Left hindlimb (tissue), 1 donor: ENCODE measurements around the gene SLC25A28.
A peak's percentile ranks its signal among the peaks of the same experiment; 100 is the strongest.
"Not testable (repeated sequence)": the region's sequence is repeated elsewhere in the genome, so short reads cannot be mapped to it uniquely, and the experiment has no call there.

ENCODE experiments used
- DNase-seq: peaks from one replicate; pipeline ENCODE4 v3.0.0-alpha.2; 2018

The SLC25A28 gene

GRCh38 chr10:99625124-99625523, 4.9 kb upstream of the SLC25A28 start:
- not testable (repeated sequence) for DNase-seq

GRCh38 chr10:99623919-99624318, 3.7 kb upstream of the SLC25A28 start:
- DNase-seq = no peak

- DNase-seq = no peak
Measured at GRCh38 chr10:99621454-99622251, 1.4 kb upstream of the SLC25A28 start.

DNA sequence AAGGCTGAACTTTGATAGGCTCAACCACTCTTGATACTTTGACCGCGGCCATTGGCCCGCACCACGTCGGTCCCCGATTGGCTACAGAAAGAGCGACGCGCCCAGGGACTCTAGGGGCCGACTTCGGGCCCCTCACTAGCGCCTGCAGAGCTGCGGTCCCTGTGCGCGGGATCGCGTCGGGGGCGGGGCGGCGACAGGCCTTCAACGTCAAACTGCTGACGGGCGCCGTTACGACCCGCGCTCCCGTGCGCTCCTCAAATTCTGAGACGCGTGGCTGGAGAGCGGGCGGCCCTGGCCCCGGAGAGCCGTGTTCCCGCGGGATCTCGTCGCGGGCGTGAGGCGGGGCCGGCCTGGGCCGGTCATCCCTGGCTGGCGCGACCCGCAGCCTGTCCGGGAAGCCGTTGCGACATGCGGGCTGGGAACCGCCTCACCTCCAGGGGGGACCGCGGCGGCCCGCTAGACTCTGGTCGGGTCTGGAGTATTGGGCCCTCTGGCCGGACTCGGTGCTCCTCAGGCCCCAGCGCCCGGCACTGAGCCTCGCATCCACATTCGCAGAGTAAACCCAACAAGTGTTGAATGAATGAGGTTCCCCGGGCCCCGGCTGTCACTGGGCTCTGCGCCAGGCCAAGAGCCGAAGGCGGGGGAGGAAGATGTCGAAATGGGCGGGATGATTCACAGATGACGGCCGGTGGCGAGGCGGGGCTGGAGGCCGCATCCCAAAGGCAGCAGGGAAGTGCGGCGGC, 643 bp upstream of the SLC25A28 start:
- DNase-seq = peak; percentile 95

DNA sequence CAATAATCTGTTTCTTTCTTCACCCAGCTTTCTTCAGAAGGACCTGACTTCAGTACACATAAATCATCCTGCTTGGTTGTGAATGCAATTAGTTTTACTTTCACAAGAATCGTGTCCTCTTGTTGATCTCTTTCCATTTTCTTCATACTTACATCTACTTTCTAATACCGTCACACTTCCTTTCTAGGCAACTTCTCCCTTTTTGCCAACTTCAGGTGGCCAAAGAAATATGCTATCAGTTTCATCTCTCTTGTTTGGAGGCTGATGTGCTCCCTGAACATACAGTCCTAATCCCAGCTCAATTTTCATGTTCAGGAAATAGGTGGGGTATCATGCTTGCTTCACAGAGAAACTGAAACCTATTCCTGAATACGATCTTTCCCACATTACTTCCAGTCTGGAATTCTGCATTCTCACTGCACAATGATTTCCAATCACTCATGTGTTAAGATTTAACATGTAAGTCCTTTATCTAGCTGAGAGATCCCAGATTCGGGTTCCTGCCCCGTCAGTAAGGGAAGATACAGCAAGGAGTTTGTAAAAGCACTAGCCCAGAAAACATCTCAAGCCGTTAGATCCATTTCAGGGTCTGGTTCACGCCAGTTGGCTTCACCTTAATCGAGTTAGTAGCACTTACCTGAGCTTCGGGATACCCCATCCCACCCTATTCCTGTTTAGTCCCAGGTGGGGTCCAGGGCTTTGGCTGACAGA, 994 bp downstream of the SLC25A28 start:
- DNase-seq = no peak

- no peak for DNase-seq
Measured at GRCh38 chr10:99617696-99618095, 2.5 kb downstream of the SLC25A28 start.

- no peak for DNase-seq
Measured at GRCh38 chr10:99615426-99615825, 4.8 kb downstream of the SLC25A28 start.

DNA sequence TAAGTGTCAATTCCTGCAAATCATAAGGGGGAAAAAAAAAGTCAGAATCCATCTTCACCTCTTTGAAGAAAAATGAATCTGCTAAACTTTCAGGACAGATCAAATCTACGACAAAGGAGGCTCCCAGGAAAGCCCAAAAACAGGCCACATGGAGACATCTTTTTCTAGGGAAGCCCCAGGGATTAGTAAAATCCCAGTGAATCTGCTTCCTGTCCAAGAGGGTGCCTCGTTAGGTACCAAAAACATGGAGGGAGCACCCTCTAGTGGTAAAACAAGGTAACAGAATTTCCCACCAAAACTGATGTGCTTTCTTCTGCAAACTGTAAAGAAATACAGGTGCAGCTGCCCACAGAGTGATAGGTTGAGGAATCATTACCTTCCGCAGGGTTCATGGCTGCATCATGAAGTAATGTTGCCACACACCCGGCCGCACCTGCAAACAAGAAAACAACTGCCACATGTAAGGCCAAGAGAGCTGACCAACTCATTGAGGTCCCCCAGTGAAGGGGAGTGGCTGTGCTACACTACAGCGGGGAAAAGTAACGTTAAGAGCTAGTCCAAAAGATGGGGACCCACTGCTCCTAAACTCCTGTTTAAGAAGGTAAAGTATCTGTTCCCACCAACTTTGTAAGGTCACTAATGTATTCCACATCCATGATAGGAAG, 7.9 kb downstream of the SLC25A28 start:
- no peak for DNase-seq

GRCh38 chr10:99611326-99611725, 8.9 kb downstream of the SLC25A28 start:
- DNase-seq = no peak

DNA sequence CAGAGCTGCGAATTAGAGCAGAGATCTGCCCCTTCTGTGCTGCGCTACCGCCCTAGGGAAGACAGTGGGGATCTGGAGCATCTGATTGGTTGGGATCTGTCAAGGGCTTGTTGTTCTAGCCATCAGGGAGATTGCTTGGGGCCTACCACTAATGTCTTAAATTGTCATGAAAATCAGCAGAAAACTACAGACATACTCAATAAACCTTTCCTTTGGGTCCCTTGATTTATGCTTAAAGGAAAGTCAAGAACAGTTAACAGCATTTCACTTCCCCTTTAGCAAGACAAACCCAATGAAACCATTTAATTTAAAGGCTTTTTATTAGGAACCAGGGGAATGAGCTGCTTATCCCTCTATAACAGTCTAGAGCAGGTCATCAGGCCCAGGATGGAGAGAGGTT, 10.0 kb downstream of the SLC25A28 start:
- DNase-seq = no peak

- no peak for DNase-seq
Measured at GRCh38 chr10:99609186-99609585, 11.1 kb downstream of the SLC25A28 start.

DNA sequence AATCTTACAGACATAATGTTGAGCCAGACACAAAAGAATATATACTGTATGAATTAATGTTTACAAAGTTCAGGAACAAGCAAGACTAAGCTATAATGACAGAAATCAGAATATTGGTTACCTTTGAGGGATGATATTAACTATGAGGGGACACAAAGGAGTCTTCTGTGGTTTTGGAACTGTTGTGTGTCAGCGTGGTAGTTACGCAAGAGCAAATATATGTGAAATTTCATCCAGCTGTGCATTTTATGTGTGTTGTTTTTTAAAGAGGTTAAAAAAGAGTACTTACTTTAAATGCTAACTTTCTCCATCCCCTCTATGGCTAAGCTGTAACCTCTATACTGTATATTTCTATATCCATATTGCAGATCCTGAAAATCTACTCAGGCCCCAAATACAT, 14.9 kb downstream of the SLC25A28 start:
- no peak for DNase-seq

DNA sequence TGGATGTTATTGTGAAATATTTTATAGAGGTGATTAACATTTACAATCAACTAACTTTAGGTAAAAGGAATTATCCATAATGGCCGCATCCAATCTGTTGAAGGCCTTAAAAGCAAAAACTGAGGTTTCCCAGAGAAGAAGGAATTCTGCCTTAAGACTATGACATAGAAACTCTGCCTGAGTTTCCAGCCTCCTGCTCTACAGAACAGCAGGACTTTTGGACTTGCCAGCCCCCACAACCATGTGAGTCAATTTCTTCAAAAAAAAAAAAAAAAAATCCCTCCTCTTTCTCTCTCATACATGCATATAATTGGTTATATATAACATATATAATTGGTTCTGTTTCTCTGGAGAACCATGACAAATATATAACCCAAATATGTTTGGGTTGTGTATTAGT, 15.4 kb downstream of the SLC25A28 start:
- no peak for DNase-seq

DNA sequence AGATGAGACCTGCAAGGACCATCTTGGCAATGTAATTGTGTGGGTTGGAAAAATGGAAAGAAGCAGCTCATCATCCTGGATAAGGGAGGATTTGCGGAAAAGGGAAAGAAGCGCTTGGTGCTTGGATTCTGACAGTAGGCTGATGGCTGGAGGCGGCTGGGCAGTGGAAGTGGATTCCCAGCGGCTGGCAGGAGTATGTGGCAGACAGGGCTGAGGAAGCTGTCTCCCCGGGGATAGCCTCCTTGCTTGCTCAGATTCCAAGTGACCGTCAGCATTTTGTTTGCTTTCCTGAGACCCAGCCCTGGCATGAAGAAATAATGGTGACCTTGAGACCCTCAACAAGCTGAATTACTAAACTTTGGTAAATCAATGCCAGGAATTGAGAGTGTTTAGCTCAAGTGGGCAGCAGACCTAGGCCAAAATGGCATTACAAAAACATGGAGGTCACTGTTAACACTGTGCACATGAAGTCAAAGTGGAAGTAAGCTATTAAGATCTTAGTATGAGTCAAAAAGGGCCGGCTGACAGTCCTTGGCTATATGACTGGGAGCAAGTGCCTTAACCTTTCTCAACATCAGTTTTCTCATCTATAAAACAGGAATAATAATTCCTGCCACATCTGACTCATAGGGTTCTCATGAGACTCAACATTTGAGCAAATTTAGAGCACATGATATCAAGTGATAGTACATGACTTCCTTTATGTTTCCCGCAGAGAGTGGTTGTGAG, 21.3 kb downstream of the SLC25A28 start:
- DNase-seq = no peak

DNA sequence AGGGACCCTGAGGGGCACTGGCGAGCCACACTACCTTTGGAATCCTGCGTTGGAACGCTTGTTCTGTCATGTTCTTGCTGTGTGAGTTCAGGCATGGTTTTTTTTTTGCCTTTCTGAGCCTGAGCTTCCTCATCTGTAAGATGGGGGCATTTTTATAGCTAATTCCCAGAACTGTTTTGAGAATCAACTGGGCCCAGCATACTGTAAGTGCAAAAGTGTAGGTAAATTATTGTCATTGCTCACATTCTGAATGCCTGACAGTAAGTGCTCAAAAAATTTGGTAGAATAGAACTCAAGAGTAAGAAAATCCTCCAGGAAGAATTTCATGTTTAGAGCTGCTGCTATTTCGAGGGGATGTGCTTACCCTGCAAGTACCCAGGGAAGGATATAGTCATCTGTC, 22.2 kb downstream of the SLC25A28 start:
- no peak for DNase-seq

DNA sequence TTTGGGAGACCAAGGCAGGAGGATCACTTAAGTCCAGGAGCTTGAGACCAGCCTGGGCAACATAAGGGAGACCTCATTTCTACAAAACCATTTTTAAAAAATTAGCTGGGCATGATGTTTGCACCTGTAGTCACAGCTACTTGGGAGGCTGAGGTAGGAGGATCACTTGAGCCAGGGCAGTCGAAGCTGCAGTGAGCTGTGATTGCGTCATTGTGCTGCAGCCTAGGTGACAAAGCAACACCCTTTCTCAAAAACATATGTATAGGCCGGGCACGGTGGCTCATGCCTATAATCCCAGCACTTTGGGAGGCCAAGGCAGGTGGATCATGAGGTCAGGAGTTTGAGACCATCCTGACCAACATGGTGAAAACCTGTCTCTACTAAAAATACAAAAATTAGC, 23.5 kb downstream of the SLC25A28 start:
- DNase-seq = not testable (repeated sequence)

DNA sequence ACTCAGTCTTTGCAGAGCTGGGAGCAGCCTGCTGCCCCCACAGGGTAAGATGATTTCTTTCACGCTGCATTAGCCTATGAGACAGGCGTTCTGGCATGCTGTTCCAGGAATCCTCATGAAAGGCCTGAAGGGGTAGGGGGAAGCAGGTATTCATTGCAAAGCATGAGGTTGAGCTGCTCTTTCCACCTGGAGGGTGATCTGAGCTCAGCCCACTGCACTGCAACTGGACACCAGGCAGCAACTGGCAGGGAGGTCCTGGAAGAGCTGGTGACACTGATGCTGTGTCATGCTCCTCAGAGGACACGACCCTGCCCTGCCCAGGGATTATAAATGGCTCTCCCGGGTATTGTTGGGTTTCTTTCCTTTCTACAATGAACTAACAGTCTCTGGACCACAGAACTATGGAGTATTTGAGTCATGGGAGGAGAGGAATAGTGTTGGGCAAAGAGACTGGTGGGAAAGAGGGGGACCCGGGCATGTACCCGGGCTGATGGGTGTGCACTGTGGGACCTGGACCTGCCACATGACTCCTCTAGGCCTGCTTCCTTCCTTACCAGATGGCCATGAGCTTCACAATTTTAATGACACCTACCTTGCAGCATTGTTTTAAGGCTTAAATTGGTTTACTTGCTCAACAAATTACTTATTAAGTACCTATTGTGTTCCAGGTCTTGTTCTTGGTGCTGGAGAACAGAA, 24.3 kb downstream of the SLC25A28 start:
- DNase-seq = no peak

DNA sequence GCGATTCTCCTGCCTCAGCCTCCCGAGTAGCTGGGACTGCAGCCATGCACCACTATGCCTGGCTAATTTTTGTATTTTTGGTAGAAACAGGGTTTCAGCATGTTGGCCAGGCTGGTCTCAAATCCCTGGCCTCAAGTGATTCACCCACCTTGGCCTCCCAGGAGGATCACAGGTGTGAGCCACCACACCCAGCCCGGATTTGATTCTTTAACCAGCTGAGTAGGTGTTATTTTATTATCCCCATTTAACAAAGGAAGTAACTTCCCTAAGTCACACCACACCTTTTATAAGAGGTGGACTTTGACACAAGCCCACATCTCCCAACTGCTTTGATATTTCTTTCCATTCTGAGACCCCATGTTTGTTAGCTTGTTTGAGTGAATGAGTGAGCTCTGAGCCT, 25.0 kb downstream of the SLC25A28 start:
- DNase-seq = no peak

DNA sequence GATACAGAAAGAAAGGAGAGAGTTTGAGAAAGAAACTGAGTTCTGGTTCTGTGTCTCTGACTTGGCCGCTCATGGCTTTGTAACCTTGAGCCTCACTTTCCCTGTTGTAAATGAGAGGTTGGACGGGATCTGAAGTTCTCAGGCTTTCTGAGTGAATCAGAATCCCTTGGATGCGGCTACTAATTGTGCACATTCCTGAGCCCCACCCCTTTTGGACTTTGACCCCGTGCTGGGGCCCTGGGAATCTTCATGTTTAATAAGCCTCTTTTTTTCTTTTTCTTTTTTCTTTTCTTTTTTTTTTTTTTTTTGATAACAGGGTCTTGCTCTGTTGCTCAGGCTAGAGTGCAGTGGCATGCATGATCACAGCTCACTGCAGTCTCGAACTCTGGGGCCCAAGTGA, 26.9 kb downstream of the SLC25A28 start:
- no peak for DNase-seq

GRCh38 chr10:99590799-99591198, 29.4 kb downstream of the SLC25A28 start:
- no peak for DNase-seq

DNA sequence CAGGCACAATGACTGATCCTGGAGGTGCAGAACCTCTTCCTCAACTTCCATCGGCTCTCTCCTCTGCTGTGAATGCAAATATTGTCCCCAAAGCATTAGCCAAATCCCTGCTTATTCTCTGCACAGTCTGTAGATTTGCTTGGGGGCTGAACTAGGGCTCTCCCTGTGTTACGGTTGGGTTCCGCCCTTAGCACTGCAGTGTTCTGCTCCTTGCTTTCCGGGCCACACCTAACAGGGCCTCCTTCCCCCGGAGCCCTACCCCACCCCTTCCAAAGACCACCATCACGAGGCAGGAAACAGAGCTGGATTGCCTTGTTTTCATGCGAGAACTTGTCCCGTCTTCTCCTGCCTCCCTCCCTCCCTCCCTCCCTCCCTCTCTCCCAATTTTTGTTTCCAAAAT, 36.6 kb downstream of the SLC25A28 start:
- DNase-seq = no peak

GRCh38 chr10:99582255-99582770, 37.9 kb downstream of the SLC25A28 start:
- no peak for DNase-seq
